ENCODE measurements around the gene YIPF6.
"Not testable (repeated sequence)": the region's sequence is repeated elsewhere in the genome, so short reads cannot be mapped to it uniquely, and the experiment has no call there.

DNA sequence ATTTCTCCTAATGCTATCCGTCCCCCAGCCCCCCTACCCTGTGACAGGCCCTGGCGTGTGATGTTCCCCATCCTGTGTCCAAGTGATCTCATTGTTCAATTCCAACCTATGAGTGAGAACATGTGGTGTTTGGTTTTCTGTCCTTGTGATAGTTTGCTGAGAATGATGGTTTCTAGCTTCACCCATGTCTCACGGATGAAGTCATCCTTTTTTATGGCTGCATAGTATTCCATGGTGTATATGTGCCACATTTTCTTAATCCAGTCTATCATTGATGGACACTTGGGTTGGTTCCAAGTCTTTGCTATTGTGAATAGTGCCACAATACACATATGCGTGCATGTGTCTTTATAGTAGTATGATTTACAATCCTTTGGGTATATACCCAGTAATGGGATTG, 61.1 kb downstream of the YIPF6 start:
- TF ChIP-seq, protein P1, sequence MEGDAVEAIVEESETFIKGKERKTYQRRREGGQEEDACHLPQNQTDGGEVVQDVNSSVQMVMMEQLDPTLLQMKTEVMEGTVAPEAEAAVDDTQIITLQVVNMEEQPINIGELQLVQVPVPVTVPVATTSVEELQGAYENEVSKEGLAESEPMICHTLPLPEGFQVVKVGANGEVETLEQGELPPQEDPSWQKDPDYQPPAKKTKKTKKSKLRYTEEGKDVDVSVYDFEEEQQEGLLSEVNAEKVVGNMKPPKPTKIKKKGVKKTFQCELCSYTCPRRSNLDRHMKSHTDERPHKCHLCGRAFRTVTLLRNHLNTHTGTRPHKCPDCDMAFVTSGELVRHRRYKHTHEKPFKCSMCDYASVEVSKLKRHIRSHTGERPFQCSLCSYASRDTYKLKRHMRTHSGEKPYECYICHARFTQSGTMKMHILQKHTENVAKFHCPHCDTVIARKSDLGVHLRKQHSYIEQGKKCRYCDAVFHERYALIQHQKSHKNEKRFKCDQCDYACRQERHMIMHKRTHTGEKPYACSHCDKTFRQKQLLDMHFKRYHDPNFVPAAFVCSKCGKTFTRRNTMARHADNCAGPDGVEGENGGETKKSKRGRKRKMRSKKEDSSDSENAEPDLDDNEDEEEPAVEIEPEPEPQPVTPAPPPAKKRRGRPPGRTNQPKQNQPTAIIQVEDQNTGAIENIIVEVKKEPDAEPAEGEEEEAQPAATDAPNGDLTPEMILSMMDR (IDR thresholded peaks at IDR 0.05 in 2 of 3, conservative IDR thresholded peaks at IDR 0.05 in 1 of 3; ENCODE audit: borderline replicate concordance in 1 of 3, insufficient read depth in 1 of 3, low read depth in 2 of 3, low read length in 2 of 3) = not testable (repeated sequence)
- not testable (repeated sequence) for TF ChIP-seq CEBPB (IDR thresholded peaks at IDR 0.05; ENCODE audit: low read depth); EZH2 (IDR thresholded peaks at IDR 0.05); SRF (IDR thresholded peaks at IDR 0.05; ENCODE audit: low read depth); POLR2A (IDR thresholded peaks at IDR 0.05; ENCODE audit: borderline replicate concordance, extremely low read depth, insufficient read depth, insufficient read length); POLR2AphosphoS5 (IDR thresholded peaks at IDR 0.05; ENCODE audit: low read depth, low read length); REST (IDR thresholded peaks at IDR 0.05; ENCODE audit: low read depth)
